ENCODE results near the gene ATXN10. TPM values are rescaled to one million over a fixed set of nuclear protein-coding genes. Genes with fewer than 3 reads are reported as not detected.
A peak's percentile ranks its signal among the peaks of the same experiment; 100 is the strongest.

The ATXN10 gene
- total and polyA plus RNA-seq, 2 donors (not counting 1 experiment from before 2014, with no cell fraction given) = 164 to 350 TPM

DNA sequence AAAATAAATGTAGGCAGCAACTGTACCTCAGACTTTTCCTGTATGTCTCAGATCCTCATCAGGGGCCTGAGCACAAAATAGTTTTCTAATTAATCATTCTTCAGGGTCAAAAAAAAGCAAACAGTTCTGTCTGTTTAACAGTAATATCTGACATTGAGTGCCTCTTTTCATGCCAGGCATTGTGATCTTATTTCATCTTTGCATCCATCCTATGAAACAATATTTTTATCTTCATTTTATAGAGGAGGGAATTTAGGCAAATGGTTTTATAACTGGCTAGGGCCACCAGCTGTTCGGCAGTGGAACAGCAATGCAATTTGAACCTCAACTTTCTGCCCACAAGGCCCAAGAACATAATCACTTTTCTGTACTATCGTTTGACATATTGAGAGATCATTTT lies 159.8 kb downstream of the ATXN10 start:
- Histone ChIP-seq H3K4me1 (ENCODE audit: control insufficient read depth, extremely low read depth, insufficient read depth, low read length) (peaks cover 8% of the 10 kb centered on the region), H3K27ac (ENCODE audit: insufficient read depth, low read length) (no peak overlapping the region), H2AFZ (ENCODE audit: low read length) (no peak overlapping the region), H3K4me2 (ENCODE audit: extremely low read depth, insufficient read depth, low read length) (no peak overlapping the region), H3K4me3 (replicated peaks in 1 of 4; ENCODE audit: control extremely low read depth in 1 of 4, insufficient read depth in 1 of 4, low read depth in 3 of 4, low read length in 4 of 4) (no peak overlapping the region), H3K9me3 (ENCODE audit: control insufficient read depth, insufficient read depth, low read depth, low read length) (no peaks in the 10 kb centered on the region), H3K79me2 (ENCODE audit: control insufficient read depth, insufficient read depth, low read length) (no peaks in the 10 kb centered on the region), H3K27me3 (ENCODE audit: control insufficient read depth, insufficient read depth, low read length) (no peaks in the 10 kb centered on the region), H3K9ac (ENCODE audit: insufficient read depth, low read length) (no peak overlapping the region), H4K20me1 (ENCODE audit: control insufficient read depth, extremely low read depth, insufficient read depth, low read length) (no peaks in the 10 kb centered on the region), H3K36me3 (ENCODE audit: control insufficient read depth, insufficient read depth, low read length) (peaks cover 5% of the 10 kb centered on the region)
- DNase-seq (ENCODE audit: low read depth in 2 of 2) = peak; percentile 55 to 56
- TF ChIP-seq EZH2 (IDR thresholded peaks at IDR 0.05; ENCODE audit: low read length, missing control alignments) (no peak), CTCF (conservative IDR thresholded peaks at IDR 0.05 in 1 of 2, IDR thresholded peaks at IDR 0.05 in 1 of 2; ENCODE audit: low read depth in 1 of 2, low read length in 2 of 2) (peak; percentile 65 to 81)

GRCh38 chr22:45832180-45832579 lies 160.5 kb downstream of the ATXN10 start:
- H3K4me2 ChIP-seq (ENCODE audit: extremely low read depth, insufficient read depth, low read length) = no peak overlapping the region
- no peaks in the 10 kb centered on the region for H3K79me2 ChIP-seq (ENCODE audit: control insufficient read depth, insufficient read depth, low read length)
- no peak overlapping the region for H3K4me3 ChIP-seq (replicated peaks in 1 of 4; ENCODE audit: control extremely low read depth in 1 of 4, insufficient read depth in 1 of 4, low read depth in 3 of 4, low read length in 4 of 4)
- H3K36me3 ChIP-seq (ENCODE audit: control insufficient read depth, insufficient read depth, low read length) = peaks cover 5% of the 10 kb centered on the region
- TF ChIP-seq CTCF (conservative IDR thresholded peaks at IDR 0.05 in 1 of 2, IDR thresholded peaks at IDR 0.05 in 1 of 2; ENCODE audit: low read depth in 1 of 2, low read length in 2 of 2) = no peak
- no peak for TF ChIP-seq EZH2 (IDR thresholded peaks at IDR 0.05; ENCODE audit: low read length, missing control alignments)
- H3K9ac ChIP-seq (ENCODE audit: insufficient read depth, low read length) = no peak overlapping the region
- no peaks in the 10 kb centered on the region for H4K20me1 ChIP-seq (ENCODE audit: control insufficient read depth, extremely low read depth, insufficient read depth, low read length)
- H3K4me1 ChIP-seq (ENCODE audit: control insufficient read depth, extremely low read depth, insufficient read depth, low read length) = peaks cover 8% of the 10 kb centered on the region
- no peaks in the 10 kb centered on the region for H3K9me3 ChIP-seq (ENCODE audit: control insufficient read depth, insufficient read depth, low read depth, low read length)
- no peak overlapping the region for H2AFZ ChIP-seq (ENCODE audit: low read length)
- no peaks in the 10 kb centered on the region for H3K27me3 ChIP-seq (ENCODE audit: control insufficient read depth, insufficient read depth, low read length)
- no peak for DNase-seq (ENCODE audit: low read depth in 2 of 2)
- H3K27ac ChIP-seq (ENCODE audit: insufficient read depth, low read length) = no peak overlapping the region

DNA sequence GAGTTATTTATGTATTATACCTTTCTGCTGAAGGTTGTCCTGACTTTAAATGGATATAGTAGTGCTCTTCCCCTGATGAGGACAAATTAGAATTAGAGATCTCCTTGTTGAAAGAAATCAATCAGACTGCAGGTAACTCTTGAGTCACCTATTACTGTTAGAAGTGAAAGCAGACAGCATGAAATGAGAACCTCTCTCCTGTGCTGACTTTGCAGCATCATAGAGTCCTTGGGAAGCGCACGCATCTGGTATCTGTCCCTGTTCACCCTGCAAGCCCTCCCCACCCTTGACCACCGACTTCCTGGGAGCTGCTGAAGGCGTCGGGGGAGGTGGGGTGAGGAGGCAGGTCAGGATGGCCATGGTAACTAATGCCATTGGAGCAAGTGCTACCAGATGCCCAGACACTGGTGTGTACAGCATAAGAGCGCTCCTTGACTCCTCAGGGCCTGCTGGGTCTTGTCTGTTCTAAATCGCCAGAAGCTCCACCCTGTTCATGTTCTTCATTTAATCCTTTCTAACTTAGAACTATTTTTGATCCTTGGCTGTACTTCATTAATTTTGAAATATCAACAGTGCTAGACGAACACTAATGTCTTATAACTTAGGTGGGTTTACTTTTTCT lies 161.4 kb downstream of the ATXN10 start:
- Histone ChIP-seq H3K36me3 (ENCODE audit: control insufficient read depth, insufficient read depth, low read length) (peaks cover 5% of the 10 kb centered on the region), H3K9me3 (ENCODE audit: control insufficient read depth, insufficient read depth, low read depth, low read length) (no peaks in the 10 kb centered on the region), H3K4me3 (replicated peaks in 1 of 4; ENCODE audit: control extremely low read depth in 1 of 4, insufficient read depth in 1 of 4, low read depth in 3 of 4, low read length in 4 of 4) (no peak overlapping the region)

More for the DNA sequence above, 161.4 kb downstream of the ATXN10 start:
- DNase-seq (ENCODE audit: low read depth in 2 of 2) = no peak
- Histone ChIP-seq H3K27me3 (ENCODE audit: control insufficient read depth, insufficient read depth, low read length) (no peaks in the 10 kb centered on the region), H3K79me2 (ENCODE audit: control insufficient read depth, insufficient read depth, low read length) (no peaks in the 10 kb centered on the region), H3K27ac (ENCODE audit: insufficient read depth, low read length) (no peak overlapping the region), H3K4me1 (ENCODE audit: control insufficient read depth, extremely low read depth, insufficient read depth, low read length) (peaks cover 8% of the 10 kb centered on the region), H4K20me1 (ENCODE audit: control insufficient read depth, extremely low read depth, insufficient read depth, low read length) (no peaks in the 10 kb centered on the region), H3K9ac (ENCODE audit: insufficient read depth, low read length) (no peak overlapping the region), H3K4me2 (ENCODE audit: extremely low read depth, insufficient read depth, low read length) (no peak overlapping the region), H2AFZ (ENCODE audit: low read length) (no peak overlapping the region)
- TF ChIP-seq EZH2 (IDR thresholded peaks at IDR 0.05; ENCODE audit: low read length, missing control alignments) (no peak), CTCF (conservative IDR thresholded peaks at IDR 0.05 in 1 of 2, IDR thresholded peaks at IDR 0.05 in 1 of 2; ENCODE audit: low read depth in 1 of 2, low read length in 2 of 2) (no peak)

Data from fibroblast of lung (primary cell).